NCI-H2227 (cell line): ENCODE measurements around the gene NOTUM.
"Not testable (repeated sequence)": the region's sequence is repeated elsewhere in the genome, so short reads cannot be mapped to it uniquely, and the experiment has no call there.

Source experiments
- DNase-seq: peaks from one replicate; lab custom pipeline; 2025; ENCODE audit not compliant: unreplicated experiment; lab: John Stamatoyannopoulos, UW

NOTUM gene

DNA sequence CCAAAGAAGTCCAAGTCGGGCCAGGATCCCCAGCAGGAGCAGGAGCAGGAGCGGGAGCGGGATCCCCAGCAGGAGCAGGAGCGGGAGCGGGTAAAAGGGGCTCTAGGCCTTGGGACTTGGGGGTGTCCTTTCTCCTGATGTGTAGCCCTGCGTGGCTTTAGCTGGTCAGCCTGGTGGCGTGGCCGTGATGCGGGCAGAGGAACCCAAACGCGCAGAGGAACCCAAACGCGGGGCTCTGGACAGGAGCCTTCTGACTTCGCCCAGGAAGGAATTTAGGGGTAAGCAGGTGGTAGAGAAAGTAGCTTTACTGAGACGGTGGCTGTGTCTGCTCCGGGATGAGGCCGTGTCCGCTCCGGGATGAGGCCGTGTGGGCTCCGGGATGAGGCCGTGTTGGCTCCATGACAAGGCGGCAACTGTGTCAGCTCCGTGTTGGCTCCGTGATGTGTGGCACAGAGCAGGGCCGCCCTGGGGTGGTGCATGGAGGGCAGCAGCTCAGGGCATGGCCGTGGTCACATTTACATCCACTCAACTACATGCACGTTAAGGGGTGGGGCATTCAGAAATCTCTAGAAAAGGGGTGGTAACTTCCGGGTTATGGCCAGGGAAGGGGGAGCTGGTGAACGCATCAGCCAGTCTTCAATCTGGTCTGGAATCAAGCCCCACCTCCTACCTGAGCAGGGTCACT is 35.9 kb upstream of the NOTUM start:
- DNase-seq, result no peak

- DNase-seq, result no peak
Measured at GRCh38 chr17:81996232-81996756, 35.3 kb upstream of the NOTUM start.

DNA sequence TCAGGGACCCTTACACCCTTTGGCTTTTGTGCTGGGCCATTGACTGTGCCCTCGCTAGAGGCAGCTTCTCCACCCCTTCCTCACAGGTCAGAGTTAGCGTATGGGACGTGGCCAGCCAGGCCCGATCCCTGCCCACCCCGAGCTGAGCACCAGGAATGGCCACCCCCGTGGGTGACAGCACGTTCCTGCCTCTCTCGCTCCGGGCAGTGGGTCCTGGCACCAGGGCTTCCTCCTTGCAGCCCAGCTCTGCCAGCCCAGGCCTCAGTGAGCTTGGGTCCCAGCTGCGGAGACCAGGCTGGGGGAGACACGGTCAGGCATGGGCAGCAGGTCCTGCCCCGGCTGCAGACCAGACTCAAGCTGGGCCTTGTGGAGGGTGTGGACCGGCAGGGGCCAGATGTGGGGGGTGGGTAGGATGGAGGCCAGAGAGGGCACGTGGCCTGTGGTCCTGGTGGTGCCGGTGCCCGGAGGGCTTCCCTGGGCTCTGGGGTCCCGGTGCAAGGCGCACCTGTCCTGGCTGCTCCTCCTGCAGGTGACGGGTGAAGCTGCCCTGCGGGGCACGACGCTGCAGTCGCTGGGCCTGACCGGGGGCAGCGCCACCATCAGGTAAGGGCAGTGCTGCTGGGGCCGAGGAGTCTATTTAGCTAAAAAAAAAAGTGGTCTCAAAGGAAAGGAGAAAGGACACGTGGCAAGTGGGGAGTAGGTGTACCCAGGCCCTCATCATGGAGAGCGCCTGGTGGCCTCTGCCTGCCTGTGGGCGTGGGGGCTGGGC is 34.7 kb upstream of the NOTUM start:
- no peak for DNase-seq

- DNase-seq, result no peak
Measured at GRCh38 chr17:81994593-81995462, 33.8 kb upstream of the NOTUM start.

DNA sequence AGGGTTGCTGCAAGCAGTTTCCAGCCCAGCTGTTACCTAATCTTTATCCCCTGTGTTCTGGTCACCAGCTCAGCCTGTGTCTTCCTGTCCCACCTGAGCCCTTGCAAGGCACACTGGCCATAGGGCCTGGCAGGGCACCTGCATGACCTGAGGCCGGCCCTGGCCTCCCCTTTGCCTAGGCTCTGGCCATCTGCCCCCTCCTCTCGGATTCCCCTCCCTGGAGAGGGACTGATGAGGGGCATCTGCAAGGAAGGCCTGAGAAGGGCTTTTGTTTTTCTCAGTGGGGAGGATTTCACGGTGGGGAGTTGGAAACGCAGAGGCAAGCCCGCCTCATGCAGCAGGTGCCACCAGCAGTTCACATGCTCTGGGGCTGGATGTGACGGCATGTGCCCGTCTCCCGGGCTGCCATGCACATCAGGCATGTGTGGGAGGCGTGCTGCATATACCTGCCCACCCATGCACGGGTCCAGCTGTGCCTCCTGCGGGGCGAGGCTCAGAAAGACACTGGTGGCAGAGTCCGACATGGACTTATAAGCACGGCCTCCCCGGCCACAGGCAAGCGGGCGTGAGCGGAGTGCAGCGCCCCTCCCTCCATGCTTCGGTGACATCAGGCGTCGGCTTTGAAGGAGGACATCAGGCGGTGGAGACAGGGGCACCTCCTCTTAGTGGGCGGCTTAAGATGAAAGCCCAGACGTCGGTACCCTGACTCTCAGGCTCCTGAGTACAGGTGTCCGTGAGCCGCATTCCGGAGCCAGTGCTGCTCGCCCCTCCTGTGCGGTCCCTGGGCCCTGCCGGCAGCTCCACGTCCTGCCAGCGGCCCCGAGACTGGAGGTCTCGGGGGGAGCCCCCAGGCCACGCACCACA is 33.0 kb upstream of the NOTUM start:
- no peak for DNase-seq

GRCh38 chr17:81992306-81993102 is 31.5 kb upstream of the NOTUM start:
- DNase-seq, result no peak

DNA sequence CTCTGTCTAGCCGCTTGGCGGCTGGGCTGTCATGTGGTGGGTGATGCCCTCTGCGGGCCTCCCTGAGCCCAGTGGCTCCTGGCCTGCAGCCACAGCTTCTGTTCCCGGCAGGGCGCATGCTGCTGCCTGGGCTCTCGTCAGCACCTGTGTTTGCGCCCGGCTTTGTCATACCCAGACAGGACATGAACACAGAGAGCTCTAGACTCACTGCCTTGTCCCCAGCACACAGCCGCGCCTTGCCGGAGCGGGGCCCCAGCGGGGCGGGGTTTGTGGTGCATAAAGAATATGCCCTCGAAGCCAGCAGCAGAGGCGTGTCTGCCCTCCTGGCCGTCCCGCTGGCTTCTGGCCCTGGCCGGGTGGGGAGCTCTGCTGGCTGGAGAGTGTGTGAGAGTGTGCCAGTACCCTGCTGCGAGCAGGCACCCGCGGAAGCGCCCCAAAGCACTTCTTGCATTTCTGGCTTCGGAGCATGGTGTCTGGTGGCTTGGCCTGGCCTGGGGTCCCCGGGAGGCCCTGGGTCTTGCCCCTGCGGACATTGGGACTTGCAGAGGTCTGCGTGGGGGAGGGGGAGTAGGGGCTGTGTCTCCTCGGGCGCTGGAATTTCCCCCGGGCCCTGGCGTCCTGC is 30.8 kb upstream of the NOTUM start:
- DNase-seq, result no peak

GRCh38 chr17:81990836-81991683 is 30.1 kb upstream of the NOTUM start:
- no peak for DNase-seq

DNA sequence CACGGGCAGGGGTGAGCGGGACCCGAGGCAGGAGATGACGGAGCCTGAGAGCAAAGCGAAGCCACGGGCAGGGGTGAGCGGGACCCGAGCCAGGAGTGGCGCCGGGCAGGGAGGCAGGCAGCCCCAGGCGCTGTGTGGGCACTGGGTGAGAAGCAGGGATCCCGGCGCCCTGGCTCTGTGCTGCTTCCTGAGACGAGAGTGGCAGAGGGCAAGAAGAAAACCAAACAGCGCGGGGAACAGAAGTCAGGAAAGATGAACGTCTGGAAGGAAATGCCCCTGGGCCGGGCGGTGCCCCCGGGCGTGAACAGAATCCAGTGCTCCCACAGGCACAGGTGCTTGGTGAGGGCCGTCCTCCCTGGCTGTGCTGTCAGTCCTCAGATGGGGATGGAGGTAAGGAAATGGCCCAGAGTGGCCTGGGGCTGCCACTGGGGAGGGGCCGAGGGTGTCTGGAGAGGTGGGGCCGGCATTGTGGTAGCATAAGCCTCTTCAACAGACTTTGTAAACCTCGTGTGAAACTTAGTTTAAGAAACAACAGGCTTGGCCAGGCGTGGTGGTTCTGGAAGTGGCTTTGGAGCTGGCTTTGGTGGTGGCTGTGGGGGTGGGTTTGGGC is 26.3 kb upstream of the NOTUM start:
- DNase-seq, result no peak

DNA sequence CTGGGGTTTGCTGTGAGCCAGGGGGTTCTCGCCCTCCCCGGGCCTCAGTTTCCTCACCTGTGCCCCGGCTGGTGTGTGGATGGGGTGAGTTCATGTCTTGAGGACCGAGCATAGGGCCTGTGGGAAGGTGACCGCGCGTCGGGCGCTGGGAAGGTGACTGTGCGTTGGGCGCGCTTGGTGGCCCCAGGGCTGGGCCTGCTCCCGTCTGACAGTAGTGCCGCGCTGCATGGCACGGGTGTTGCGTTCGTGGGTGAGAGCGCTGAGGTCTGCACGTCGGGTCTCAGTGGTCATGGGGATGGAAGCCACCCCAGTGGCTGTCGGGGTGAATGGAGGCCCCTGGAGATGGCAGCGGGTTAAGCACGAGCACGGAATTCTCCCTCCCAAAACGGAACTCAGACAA is 25.6 kb upstream of the NOTUM start:
- no peak for DNase-seq

DNA sequence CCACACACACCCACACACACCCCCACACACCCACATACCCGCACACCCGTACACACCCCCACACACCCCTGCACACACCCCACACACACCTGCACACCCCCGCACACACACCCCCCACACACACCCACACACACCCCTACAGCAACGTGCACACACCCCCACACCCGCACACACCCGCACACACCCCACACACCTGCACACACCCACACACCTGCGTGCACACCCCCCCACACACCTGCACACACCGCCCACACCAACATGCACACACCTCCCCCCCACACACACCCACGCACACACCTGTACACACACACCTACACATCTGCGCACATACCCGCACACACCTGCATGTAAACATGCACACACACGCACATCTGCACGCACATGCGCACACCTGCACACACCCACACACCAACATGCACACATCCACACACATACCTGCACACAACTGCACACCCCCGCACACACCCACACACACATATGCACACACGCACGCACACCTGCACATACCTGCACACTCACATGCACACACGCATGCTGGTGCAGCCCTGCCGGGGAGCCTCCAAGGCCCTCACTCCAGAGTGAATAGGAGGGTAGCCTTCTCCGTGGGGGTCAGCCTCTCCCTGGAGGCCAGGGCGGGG is 23.9 kb upstream of the NOTUM start:
- no peak for DNase-seq

DNA sequence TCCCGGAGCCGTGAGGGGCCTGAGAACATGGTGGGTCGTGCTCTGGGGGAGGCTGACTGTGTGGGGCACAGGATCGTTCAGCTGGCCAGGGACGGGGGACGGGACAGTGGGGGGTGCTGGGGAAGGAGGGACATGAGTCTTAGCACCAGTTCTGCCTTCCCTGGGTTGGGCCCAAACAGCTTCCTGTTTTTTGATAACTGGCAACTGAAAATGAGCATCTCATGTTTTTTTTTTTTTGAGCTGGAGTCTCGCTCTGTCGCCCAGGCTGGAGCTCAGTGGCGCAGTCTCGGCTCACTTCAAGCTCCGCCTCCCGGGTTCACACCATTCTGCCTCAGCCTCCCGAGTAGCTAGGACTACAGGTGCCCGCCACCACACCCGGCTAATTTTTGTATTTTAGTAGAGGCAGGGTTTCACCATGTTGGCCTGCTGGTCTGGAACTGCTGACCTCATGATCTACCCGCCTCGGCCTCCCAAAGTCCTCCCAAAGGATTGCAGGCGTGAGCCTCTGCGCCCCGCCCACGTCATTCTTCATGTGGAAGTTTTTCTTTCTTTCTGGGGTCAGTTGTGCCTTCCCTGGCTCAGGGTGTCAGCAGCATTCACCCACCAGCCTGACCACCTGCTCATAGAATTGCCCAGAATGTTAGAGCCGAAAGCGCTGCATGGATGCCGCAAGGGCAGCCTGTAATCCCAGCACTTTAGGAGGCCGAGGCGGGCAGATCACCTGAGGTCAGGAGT is 22.8 kb upstream of the NOTUM start:
- no peak for DNase-seq

DNA sequence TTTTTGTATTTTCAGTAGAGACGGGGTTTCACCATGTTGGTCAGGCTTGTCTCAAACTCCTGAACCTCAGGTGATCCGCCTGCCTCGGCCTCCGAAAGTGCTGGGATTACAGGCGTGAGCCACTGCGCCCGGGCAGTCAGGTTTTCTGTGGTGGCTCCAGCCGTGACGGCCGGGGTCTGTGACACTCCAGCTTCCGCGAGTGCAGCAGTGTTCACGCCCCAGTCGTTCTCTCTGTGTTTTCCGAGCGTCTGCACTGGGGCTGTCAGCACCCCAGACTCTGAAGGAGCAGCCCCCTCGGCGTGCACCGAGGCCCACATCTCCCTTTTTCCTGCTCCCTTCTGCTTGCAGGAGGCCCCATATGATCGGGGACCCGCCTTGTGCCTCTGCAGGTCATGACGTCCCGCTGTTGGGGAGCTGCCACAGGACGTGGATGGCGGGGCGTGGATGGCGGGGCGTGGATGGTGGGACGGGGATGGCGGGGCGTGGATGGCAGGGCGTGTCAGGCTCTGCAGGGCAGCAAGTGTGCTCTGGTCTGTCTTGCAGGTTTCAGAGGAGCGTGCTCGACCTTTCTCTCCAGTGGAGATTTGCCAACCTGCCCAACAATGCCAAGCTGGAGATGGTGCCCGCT is 22.1 kb upstream of the NOTUM start:
- no peak for DNase-seq

DNA sequence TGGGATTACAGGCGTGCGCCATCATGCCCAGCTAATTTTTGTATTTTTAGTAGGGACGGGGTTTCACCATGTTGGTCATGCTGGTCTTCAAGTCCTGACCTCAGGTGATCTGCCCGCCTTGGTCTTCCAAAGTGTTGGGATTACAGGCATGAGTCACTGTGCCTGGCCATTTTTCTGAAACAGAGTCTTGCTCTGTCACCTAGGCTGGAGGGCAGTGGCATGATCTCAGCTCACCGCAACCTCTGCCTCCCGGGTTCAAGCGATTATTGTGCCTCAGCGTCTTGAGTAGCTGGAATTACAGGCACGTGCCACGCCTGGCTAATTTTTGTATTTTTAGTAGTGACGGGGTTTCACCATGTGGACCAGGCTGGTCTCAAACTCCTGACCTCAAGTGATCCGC is 20.5 kb upstream of the NOTUM start:
- not testable (repeated sequence) for DNase-seq

GRCh38 chr17:81980707-81981343 is 19.8 kb upstream of the NOTUM start:
- no peak for DNase-seq

DNA sequence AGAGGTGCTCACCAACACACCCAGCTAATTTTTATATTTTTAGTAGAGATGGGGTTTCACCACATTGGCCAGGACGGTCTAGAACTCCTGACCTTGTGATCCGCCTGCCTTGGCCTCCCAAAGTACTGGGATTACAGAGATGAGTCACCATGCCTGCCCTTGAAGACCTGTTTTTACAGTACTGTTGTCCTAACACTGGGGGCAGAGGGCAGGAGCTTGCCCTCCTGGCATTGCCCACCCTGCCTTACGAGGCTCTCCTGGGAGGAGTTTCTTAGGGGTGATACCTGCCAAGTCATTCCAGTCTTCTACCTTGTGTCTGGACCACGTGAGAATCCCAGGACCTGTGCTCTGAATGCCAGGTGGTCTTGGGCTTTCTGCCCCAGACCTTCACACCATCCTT is 19.1 kb upstream of the NOTUM start:
- DNase-seq, result no peak
